DMS53 treated with DMSO at 0.1 percent for 48 hours (cell line): ENCODE data around the gene LAMB1.

ENCODE experiments used
- DNase-seq: peaks from one replicate; lab custom pipeline; 2025; ENCODE audit not compliant: unreplicated experiment; lab: John Stamatoyannopoulos, UW

LAMB1 gene

DNA sequence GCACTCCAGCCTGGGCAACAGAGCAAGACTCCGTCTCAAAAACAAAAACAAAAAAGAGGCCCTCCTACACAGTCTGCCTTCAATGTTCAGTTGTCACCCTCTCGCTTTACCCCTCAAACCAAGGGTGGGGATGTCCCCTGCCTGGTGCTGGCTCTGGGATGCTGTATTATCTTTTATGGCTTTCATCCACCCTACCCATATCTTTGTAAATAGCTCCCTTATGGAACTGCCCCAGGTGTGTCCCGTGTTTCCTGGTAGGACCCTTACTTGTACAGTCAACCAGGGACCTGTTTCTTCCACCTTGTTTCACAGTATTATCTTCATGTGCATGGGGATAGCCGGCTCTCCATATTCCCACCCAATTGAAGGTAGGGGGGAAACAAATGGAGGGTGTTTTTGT is 15.7 kb upstream of the LAMB1 start:
- no peak for DNase-seq

DNA sequence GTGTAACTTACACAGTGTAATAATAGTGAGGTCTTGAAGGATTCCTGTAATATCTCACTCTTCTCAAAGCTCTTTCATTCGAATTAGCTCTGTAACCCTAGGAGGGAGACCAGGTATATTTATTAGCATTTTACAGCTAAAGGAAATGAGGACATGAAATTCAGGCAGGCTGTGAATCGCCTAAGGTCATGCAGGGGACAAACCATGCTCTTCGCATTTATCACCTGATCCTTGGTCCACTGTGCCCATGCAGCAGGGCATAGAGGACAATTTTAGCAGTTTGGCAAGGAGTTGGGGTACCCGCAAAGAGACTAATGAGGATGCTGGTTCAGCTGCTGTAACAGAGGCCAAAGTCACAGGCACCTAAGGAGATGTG is 14.8 kb upstream of the LAMB1 start:
- no peak for DNase-seq

DNA sequence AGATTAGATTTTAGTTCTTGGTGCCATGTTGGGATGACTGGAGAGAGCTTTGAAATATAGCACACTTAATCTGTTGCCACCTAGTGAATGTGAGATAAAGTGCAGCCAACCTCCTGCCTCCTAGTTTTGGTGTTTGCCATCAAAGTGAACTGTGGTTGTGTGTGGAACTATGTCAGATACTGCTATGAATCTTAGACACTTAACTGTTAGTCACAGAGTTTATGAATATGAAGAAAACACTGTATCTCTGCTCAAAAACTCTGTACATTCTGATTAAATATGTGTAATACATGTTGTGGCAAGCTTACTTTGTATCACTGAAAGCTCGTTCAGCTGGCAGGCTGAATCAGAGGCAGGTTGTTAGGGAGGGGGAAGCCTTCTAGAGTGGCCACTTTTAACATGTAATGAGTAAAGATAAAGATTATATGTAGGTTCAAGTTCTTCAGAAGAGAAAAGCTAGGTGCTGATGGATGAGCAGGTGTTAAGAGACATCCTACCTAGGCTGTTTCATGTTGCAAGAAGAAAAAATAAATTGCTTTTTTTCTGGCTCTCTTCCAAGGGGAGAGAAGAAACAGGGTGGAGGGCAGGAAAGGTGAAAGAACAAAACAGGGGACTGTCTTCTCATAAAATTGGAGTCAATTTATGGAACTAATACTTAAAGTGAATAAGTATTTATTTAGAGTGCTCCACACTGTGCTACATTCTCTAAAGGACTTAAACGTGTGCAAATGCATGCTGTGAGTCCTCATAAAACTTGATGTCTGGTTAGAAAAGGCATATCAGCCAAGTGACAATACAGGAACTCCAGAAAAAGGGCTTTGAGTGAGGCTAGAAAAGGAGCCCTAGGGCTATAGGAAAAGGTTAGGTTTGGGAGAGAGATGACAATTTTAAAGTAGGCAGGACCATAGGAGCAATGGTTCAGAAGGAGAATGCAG is 14.1 kb upstream of the LAMB1 start:
- DNase-seq = peak; percentile 64

DNA sequence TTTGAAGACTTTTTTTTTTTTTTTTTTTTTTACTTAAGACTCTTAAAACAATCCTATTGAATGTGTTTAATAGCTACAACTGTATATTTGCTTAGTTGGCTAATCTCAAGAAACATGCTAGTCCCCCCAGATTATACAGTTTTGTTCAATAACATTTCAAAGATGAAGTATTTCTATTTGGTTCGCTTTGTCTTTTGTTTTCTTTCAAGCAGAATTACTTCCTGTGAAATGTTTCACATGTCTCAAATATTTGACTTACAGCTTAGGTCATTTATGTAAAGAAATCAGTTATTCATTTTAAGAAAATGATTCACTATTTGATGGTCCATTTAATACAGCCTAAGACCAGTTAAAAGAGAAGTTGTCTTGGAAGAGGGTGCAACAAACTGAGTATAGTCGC is 12.8 kb upstream of the LAMB1 start:
- DNase-seq = no peak

DNA sequence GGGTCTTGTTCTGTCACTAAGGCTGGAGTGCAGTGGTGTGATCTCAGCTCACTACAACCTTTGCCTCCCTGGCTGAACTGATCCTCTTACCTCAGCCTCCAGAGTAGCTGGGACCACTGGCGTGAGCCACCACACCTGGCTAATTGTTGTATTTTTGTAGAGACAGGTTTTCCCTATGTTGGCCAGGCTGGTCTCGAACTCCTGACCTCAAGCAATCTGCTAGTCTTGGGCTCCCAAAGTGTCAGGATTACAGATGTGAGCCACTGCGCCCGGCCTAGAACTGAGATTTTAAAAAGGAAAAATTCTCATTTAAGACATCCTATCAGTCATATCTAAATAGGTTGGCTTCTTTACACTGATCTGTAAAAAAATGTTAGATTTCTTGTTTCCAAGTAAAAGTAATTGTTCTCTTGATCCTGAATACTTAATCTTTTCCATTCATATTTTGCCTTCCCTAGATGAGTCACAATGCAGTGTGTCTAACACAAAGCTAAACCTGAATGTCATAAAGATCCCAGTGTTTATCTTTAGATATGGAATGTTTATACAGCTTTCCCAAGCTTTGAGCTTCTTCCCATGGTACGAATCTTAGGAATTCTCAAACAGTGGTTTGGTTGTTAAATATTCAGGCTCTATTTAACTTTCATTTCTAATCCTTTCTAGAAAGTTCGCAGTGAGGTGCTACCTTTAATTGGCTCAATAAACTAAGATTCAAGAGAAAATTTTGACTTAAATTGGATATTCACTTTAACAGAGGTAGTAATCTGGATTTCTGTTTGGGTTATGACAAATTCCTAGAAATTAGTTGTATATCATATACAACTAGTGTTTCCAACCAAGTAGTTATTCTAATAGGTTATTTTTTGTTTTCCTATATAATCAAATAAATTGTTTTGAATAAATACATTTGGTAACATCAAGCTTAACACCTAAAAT is 12.1 kb upstream of the LAMB1 start:
- DNase-seq = peak; percentile 60

DNA sequence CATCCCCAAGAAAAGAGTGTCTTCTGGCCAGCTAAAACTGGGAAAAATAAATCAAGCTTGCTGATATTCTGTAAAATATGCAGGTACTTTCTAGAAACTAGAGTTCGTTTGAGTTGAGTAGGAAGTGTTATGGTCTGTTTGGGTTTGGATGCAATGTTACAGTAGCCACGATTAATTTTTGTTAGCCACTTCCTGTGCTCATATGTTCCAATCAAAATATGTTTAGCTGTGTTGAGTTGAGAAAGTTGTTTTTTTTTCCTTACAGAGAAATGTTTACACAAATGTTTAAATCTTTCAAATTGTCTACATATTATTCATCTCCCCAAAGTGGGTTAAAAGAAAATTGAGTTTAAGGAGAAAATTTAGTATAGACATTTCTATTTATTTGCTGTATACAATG is 11.3 kb upstream of the LAMB1 start:
- no peak for DNase-seq

DNA sequence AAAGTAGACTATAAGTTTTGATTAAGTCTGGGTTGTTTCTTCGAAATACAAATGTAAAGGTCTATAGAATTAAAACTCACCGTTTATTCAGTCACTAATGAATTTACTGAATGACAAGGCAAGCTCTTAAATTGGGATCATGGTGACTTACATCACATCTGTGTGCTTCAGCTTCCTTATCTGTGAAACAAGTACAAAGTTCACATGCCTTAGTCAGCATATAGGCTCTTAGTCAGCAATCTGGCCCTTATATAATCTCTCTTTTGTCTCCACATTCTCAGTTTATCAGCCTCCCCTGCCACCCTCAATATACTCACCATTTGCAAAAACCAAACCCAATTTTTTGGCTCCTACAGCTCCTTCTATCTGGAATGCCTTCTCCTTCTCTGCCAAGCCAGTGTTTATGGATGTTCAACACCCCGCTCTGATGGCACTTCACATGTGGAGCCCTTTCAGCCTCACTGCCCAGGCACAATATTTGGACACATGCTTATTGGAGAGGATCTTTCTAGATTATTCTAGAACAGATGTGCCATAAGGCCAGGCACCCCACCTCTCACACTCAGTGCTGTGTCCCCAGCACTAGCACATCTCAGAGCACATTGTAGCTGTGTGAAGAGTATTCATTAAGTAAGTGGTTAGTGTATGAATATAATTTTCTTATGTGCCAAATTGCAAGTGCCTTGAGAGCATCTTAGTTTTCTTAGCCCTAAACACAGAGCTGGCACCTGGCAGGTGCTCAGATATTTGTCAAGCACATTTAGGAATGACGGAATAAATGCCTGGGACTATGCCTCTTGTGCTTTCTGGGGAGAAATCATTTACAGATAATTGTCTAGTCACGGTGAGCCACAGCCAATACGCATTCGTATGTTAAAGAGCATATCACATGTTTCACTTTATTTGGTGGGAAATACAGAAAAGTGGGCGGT is 9.8 kb upstream of the LAMB1 start:
- DNase-seq = peak; percentile 65

DNA sequence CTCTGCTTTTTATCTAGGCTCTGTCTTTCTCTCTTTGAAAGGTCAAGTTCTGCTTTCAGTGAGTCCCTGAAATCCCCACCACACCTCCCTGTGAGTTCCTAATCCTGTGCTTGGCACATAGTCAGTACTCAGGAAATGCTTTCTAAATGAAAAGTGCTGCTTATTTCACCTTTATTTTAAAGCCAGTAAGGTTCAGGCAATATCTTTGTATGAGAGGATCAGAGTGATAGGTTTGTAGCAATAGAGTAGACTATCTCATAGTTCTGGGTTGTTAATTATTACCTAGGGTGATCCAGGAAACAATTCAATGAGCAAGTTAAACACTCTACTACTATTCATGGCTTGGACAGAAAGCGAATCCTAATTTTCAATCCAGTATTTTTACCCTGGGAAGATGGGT is 7.4 kb upstream of the LAMB1 start:
- peak; percentile 95 for DNase-seq

DNA sequence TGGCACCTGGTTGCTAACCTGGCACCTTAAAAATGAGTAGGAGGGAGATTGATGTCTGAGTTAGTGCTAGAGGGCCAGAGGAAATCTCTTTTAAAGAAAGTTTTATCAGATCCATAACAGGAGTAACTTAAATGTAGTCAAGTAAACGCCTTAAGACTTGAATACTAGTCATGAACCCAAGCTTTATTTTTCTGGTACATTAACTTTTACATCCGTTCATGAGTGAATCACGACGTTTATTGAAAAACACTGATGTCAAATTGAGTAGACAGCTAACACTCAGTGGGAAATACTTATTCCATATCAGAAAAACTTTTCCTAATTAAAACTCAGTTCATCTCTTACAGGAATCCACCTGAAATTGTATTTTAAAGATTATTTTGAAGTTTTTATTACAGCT is 6.9 kb upstream of the LAMB1 start:
- no peak for DNase-seq

DNA sequence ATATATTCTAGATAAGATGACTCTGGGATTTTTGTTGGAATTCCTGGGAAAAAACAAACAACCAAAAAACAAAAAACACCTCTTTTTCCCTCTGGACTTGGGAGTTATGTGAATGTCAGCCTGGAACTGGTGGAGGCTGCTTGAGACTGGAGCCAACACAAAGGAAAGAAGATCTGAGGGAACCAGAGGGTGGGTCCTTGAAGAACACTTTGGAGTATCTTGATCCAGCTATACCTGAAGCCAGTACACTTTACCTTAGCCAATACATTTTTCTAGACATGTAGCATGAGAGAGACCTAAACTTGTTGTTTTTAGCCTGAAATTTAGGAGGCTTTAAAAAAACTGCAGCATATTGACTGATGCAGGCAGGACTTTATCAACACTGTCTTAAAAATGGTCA is 5.9 kb upstream of the LAMB1 start:
- DNase-seq = no peak

DNA sequence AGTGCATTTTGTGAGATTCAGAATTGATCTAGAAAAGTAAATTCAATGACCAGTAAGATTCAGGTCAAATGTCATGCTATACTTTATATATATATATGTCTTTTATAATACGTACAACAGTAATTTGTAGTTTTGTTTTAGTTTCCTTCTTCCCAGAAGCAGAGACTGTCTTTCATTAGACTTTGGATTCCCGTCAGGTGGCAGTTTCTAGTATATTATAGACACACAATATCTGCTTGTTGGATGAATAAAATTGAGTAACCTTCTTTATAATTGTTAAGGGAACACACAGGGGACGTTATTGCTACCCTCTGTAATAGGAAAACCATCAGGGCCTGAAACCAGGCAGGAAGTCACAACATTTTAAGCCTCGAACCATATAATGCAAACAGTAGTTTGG is 5.3 kb upstream of the LAMB1 start:
- no peak for DNase-seq

DNA sequence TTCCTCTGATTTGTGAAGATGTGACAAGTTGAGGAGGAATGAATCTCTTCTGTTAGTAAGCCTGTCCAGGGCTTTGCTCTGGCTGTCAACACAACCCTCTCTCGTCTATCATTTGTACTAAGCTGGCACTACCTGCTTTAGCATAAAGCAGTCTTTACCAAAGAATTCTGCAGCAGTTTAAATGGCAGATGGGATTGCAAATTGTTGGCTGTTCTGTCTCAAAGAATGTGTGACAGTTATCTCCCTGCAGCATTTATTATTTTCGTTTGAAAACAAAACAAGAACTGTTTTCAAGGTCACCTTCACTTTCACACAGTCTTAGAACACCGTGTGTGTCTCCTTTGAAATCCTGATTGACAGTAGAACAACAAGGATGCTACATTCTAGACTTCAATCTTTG is 4.8 kb upstream of the LAMB1 start:
- DNase-seq = no peak

DNA sequence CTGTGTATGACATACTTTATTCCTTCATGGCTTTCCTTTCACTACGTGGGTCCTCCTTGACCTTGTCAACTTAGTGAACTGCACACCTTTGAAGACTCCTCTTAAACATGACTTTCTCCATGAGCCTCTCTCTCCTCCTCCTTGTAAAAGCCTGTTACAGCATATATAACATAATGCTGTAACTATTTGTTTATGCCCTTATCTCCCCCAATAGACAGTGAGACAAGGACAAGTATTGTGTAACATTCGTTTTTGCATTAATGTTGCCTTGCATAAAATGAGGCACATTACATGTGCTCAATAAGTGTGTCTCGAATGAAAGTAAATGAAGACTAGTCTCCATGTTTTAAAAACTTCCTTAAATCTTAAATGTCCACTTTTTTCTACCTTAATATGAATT is 4.3 kb upstream of the LAMB1 start:
- DNase-seq = no peak

DNA sequence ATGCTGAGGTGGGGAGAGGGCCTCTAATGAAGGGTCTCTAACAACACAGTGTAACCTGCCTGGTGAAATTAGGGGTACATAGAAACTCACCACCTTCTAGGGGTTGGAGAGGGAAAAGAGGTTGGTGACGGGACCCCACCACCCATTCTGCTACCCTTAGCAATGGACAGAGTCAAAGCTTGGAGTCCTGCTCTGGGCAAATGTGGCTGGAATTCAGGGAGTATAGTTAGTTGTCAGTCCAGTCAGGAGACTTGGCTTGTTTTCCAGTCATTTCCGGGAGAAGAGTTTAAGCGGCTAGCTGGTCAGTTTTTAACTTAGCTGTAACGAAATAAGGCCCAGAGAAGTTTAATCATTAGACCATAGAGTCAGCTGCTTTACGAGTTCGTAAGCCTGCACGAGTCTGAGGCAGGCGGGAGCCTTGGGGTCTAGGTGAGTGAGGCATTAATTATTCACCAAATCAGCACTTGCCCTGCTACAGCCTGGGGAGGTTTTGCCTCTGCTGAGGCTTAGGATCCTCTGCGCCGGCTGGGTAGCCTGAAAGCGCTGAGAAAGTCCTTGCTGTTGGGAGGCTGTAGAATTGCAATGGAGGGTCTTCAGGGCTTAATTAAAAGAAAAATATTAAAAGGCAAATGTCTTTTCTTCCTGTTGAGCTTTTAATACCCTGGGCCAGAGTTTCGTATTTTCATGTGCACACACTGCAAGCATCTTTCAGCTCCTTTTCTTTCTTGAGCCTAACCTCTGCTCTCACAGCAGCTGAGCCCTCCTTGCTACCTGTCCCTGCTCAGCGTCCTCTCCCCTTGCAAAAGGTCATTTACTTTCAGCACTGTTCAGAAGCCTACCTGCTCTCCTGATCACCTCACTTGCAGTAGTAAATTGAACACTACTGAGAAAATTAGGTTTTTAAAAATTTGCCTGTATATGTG is 1.5 kb upstream of the LAMB1 start:
- peak; percentile 24 for DNase-seq

DNA sequence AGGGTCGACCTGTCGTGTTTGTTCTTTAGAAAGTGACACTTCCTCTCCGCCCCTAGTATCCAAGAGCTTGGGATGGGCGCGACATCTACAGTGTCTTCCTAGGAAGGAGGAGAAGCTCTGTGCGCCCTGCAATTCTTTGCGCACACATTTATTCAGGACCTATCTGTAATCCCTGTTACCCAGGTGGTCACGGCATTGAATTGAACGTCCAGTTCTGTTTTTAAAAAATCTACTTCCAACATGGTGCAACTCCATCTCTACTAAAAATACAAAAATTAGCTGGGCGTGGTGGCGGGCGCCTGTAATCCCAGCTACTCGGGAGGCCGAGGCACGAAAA is 606 bp upstream of the LAMB1 start:
- peak; percentile 8 for DNase-seq

DNA sequence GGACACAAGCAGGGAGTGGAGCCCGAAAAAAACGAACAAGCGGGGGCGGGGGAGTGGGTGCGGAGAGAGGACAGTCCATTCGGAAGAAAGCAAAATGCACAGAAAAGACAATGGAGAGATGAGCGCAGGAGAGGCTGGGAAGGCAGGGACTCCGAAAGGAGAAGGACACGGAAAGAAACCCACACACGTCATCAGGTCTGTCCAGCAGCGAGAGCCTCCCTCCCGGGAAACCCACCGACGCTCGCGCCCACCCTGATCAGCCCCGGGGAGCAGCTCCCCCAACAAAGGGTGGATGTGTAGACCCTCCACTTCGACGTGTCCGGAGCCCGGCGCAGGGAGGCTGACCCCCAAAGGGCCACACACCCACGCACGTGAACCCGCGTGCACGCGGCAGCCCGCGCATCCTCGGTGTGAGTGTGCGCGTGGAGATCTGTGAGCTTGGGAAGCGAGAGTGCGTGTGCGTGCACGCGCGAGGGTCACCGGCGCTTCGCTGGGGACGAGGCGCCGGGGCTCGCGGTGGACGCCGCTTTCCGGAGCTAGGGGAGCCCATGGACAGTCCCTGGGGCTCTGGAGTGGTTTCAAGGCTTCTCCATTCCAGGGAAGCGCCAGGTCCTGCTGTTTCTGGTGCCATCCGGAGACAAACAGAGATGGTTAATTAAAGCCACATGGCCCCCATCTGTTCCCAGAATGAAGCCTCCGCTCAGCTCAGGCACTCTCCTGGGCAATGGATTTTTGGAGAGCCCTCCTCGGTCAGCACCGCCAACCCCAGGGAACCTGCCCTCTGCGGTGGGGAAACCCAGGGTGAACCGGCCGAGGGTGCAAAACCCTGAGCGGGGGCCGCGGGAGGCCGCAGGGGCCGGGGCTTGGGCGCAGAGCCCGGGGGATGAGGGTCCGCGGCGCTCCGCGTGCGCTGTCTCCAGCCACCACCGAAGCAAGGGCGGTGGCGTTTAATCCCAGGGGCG is 916 bp downstream of the LAMB1 start:
- DNase-seq = peak; percentile 43

DNA sequence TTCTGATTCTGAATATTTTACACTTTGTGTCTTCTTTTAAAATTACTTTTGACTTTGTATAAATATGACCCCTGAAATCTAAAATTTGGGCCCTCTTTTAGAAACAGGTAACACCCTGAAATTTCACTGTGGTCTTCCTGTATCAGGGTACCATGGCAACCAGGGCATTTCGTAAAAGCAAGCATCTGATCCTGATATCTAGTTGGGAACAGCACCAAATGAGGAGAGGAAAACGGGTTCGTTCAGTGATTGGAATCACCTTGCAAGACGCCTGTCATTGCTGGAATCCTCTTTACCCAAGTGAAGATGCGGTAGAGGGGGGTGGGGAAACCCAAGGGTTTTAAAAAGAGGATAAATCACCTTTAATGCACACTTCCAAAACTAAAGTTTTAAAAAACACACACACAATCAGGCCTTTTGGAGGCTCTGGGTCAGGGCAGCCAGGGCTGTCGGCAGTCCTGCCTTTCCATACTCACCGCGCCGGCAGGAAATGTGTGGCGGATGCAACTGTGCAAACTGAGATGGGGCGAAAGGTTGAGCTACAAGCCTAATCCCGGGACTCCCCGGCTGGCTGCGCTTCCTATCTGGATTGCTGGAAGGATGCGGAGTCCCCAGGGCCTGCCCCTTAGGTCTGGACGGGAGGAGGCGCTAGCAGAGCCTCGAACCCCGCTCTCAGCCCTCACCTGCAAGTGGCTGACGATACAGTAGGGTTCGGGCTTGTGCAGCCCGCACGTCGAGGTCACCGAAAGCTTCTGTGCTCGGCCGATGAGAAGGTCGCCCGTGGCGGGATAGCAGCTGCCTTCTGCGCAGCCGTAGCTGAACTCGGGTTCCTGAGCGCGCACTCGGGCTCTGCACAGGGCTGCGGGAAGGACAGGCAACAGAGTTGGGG is 1.8 kb downstream of the LAMB1 start:
- DNase-seq = peak; percentile 43
